CD4-positive, alpha-beta T cell (primary cell): Measurements from ENCODE around the gene SRP9. TPM values are rescaled to one million over a fixed set of nuclear protein-coding genes. Genes with fewer than 3 reads are reported as not detected.

ENCODE experiments used
- ATAC-seq: fragments of 200-7000 bp; cut with Tn5 transposase; one replicate; pipeline ENCODE4 v1.10.0; 2022; ENCODE audit warnings: mild to moderate bottlenecking; ENCODE audit not compliant: poor library complexity
- CTCF ChIA-PET: fragments of 350-600 bp; sonication (Branson Sonifier 250); formaldehyde crosslinking; loops from one replicate; lab custom pipeline; 2021; ENCODE audit warnings: antibody characterized with exemption, inconsistent platforms; lab: Charles Lee
- POLR2A ChIA-PET: fragments of 350-600 bp; sonication (Branson Sonifier 250); formaldehyde crosslinking; loops from one replicate; lab custom pipeline; 2021; ENCODE audit warnings: antibody characterized with exemption, inconsistent platforms; lab: Charles Lee
- DNase-seq, 14 experiments: peaks; one replicate each; pipeline ENCODE4 v3.0.0-alpha.2; 2013 to 2020; ENCODE audit warnings: mixed read lengths in 2 of 14
- H3K27ac ChIP-seq, 2 donors: one replicate each; pipeline versions ENCODE4 v1.5.1 to v1.7.0; 2013; ENCODE audit warnings: low read length in 2 of 2, low read depth in 1 of 2, mild to moderate bottlenecking in 1 of 2
- H3K27me3 ChIP-seq, 2 experiments: 1 replicate in 1 of 2; 2 replicates in 1 of 2; pipeline versions ENCODE4 v1.6.1 to v1.7.0; 2013; ENCODE audit warnings: low read length in 2 of 2, control low read depth in 1 of 2, mild to moderate bottlenecking in 1 of 2, moderate library complexity in 1 of 2; ENCODE audit not compliant: insufficient read depth in 2 of 2, control insufficient read depth in 1 of 2
- H3K36me3 ChIP-seq: one replicate; pipeline ENCODE4 v1.6.1; 2013; ENCODE audit warnings: low read length, control low read depth; ENCODE audit not compliant: insufficient read depth
- H3K4me1 ChIP-seq: one replicate; pipeline ENCODE4 v1.6.1; 2013; ENCODE audit warnings: low read length, control low read depth; ENCODE audit not compliant: insufficient read depth
- H3K4me3 ChIP-seq: one replicate; pipeline ENCODE4 v1.5.1; 2013; ENCODE audit warnings: mild to moderate bottlenecking, low read length, moderate library complexity
- H3K9me3 ChIP-seq, 2 experiments: 1 replicate in 1 of 2; 2 replicates in 1 of 2; pipeline versions ENCODE4 v1.6.1 to v1.7.0; 2013; ENCODE audit warnings: low read length in 2 of 2, mild to moderate bottlenecking in 2 of 2, control low read depth in 1 of 2, moderate library complexity in 1 of 2; ENCODE audit not compliant: control insufficient read depth in 1 of 2, insufficient read depth in 1 of 2
- H3K27ac Mint-ChIP-seq: one replicate; pipeline ENCODE4 v1.8.0; 2020; ENCODE audit warnings: mixed read lengths
- H3K27me3 Mint-ChIP-seq: one replicate; pipeline ENCODE4 v1.8.0; 2021; ENCODE audit warnings: mixed read lengths
- H3K36me3 Mint-ChIP-seq: one replicate; pipeline ENCODE4 v1.8.0; 2021; ENCODE audit warnings: low read depth, mixed read lengths
- H3K4me1 Mint-ChIP-seq: one replicate; pipeline ENCODE4 v1.8.0; 2021; ENCODE audit warnings: low read depth, mixed read lengths
- H3K4me3 Mint-ChIP-seq: one replicate; pipeline ENCODE4 v1.8.0; 2020; ENCODE audit warnings: mild to moderate bottlenecking, mixed read lengths
- H3K9me3 Mint-ChIP-seq: one replicate; pipeline ENCODE4 v1.8.0; 2020; ENCODE audit warnings: mixed read lengths
- intact Hi-C, 2 experiments: fragments of 100-400 bp; cut with DNase I in 1 of 2; cut with micrococcal nuclease in 1 of 2; formaldehyde crosslinking; loops; one replicate each; pipeline versions ENCODE4 v1.15.1 to v1.9.0; 2023 to 2025; cut with DNase I, micrococcal nuclease
- total RNA-seq, 174 experiments: library from RNA in 2 of 174; stranded (reverse) in 2 of 174; gene quantifications; one replicate each; pipeline ENCODE4 v1.2.3 and lab custom pipeline; 2021 to 2026
- TF ChIP-seq, protein P1 (sequence below): fragments of 200-600 bp; IDR thresholded peaks from one replicate; pipeline ENCODE4 v1.8.0; 2022; ENCODE audit warnings: antibody characterized with exemption, mild to moderate bottlenecking

The SRP9 gene
- total RNA-seq, 2 experiments from 2014 or later: 63.7 to 69.8 TPM

DNA sequence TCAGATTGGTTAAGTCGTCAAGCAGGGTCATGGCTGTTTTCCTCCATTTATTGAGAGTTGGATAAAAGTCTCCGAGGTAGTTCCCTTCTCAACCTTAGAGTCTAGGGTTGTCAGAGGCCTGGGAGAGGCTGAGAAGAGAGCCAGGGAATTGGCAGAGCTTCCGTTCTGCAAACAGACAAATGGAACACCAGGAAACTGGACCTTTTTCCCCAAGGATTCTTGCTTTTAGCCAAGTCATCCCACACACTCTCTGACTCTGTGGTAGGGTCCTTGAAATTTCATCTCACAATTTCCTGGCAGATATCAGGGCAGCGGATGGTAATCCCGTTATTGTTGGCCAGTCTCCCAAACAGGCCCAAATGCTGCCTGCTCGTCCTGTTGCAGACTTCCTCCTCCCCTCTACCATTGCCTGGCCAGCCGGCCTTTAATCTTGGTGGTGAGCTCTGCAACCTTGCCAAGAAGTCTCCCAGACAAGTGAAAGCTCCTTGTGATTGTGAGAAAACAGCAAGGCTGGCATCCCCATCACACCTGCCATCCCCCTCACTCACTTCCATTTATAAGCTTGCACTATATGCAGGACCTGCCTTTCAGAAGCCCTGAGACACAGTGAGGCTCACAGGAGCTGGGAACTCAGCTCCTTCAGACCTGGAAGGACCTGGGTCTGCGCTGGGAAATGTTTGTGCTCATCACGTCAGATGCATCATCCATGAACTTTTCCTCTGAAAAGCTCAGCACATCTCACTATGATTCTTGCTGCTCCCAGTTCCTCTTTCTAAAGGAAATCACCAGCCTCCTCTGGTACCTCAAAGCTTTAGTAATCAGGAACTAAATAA is 13.7 kb upstream of the SRP9 start:
- Mint-ChIP-seq H3K27ac (no peak overlapping the region), H3K36me3 (no peaks in the 10 kb centered on the region), H3K9me3 (no peaks in the 10 kb centered on the region), H3K27me3 (peaks cover 7% of the 10 kb centered on the region), H3K4me3 (no peak overlapping the region), H3K4me1 (no peaks in the 10 kb centered on the region)
- DNase-seq: no peak
- Histone ChIP-seq H3K4me3 (no peak overlapping the region), H3K27me3 (peaks cover 4 to 6% of the 10 kb centered on the region in 2 experiments), H3K36me3 (no peaks in the 10 kb centered on the region), H3K4me1 (no peaks in the 10 kb centered on the region), H3K27ac (no peak overlapping the region), H3K9me3 (no peaks in the 10 kb centered on the region)
- intact Hi-C loops: no loop called here
- TF ChIP-seq, protein P1, sequence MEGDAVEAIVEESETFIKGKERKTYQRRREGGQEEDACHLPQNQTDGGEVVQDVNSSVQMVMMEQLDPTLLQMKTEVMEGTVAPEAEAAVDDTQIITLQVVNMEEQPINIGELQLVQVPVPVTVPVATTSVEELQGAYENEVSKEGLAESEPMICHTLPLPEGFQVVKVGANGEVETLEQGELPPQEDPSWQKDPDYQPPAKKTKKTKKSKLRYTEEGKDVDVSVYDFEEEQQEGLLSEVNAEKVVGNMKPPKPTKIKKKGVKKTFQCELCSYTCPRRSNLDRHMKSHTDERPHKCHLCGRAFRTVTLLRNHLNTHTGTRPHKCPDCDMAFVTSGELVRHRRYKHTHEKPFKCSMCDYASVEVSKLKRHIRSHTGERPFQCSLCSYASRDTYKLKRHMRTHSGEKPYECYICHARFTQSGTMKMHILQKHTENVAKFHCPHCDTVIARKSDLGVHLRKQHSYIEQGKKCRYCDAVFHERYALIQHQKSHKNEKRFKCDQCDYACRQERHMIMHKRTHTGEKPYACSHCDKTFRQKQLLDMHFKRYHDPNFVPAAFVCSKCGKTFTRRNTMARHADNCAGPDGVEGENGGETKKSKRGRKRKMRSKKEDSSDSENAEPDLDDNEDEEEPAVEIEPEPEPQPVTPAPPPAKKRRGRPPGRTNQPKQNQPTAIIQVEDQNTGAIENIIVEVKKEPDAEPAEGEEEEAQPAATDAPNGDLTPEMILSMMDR: no peak
- ChIA-PET CTCF (interaction anchor here (2.1 kb wide), 1 partner anchor 13 kb away, joined by 6 read pairs; the partner anchor contains the start of gene SRP9), POLR2A (interaction anchor here (1.3 kb wide), 1 partner anchor 14 kb away, joined by 4 read pairs; the partner anchor contains the start of gene SRP9)
- no peak for ATAC-seq

DNA sequence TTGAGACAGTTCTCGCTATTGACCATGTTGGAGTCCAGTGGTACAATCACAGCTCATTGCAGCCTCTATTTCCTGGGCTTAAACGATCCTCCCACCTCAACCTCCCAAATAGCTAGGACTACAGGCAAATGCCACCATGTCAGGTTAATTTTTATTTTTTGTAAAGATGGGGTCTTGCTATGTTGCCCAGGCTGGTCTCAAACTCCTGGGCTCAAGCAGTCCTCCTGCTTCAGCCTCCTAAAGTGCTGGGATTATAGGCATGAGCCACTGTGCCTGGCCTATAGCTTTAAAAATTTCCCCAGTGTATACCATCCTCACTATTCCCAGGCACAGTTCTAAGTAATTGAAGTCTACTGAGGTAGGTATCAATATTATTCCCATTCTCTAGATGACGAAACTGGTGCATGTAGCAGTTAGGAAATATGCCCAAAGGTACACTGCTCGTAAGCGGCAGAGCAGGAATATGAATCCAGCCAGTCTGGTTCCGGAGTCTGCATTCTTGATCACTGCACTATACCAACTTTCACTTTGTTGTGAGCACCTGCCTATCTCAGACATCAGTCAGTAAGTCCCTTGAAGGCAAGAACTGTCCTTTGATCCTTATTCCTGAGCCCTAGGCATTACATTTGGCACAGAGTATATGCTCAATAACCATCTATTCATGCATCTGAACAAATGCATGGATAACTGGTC is 11.5 kb upstream of the SRP9 start:
- Histone ChIP-seq H3K9me3 (no peaks in the 10 kb centered on the region), H3K27me3 (peaks cover 4 to 6% of the 10 kb centered on the region in 2 experiments), H3K4me3 (no peak overlapping the region), H3K4me1 (no peaks in the 10 kb centered on the region), H3K36me3 (no peaks in the 10 kb centered on the region), H3K27ac (no peak overlapping the region)
- peaks cover 7% of the 10 kb centered on the region for H3K27me3 Mint-ChIP-seq
- intact Hi-C loops: no loop called here
- no peaks in the 10 kb centered on the region for H3K36me3 Mint-ChIP-seq
- CTCF ChIA-PET: no interaction called here
- TF ChIP-seq, protein P1: no peak
- no peak for ATAC-seq
- H3K4me3 Mint-ChIP-seq: no peak overlapping the region
- H3K9me3 Mint-ChIP-seq: no peaks in the 10 kb centered on the region
- H3K27ac Mint-ChIP-seq: no peak overlapping the region
- no peaks in the 10 kb centered on the region for H3K4me1 Mint-ChIP-seq
- POLR2A ChIA-PET: interaction anchor here (1.2 to 1.8 kb wide), 2 partner anchors 12 kb away, joined by 5 to 13 read pairs; partner anchors contain the start of gene SRP9
- no peak for DNase-seq

DNA sequence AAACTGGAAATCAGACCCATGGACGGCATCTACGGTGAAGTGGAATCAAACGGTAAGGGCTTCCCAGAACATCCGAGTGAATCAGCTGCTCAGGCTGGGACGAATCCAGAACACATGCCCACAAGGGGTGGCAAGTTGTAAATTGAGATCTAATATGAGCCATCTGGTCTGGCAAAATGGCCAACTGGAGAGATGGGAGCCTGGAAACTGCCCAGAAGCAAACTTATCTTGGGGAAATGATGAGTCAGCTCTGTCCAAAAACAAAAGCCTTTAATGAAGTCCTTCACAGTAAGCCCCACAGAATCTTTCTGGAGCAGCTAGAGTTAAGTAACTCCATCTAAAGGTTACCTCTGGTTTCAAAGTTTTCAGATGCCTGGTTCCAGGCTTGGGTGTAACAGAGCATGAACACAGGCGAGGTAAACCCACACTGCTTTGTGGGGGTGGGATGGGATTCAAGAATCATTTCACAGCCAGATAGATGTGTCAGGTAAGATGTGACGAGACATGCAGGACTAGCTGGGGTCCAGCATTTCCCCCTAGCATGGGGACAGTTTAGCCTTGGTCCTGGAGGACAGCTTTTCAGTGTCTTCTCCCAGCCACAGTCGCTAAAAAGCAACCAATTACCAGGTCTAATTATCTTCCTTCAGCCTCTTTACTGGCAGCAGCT is 10.5 kb upstream of the SRP9 start:
- Histone ChIP-seq H3K4me1 (no peaks in the 10 kb centered on the region), H3K36me3 (no peaks in the 10 kb centered on the region), H3K9me3 (no peaks in the 10 kb centered on the region), H3K4me3 (no peak overlapping the region), H3K27ac (no peak overlapping the region), H3K27me3 (peaks cover 1 to 4% of the 10 kb centered on the region in 2 experiments)
- Mint-ChIP-seq H3K9me3 (no peaks in the 10 kb centered on the region), H3K27me3 (peaks cover 3% of the 10 kb centered on the region), H3K4me3 (no peak overlapping the region), H3K4me1 (no peaks in the 10 kb centered on the region), H3K36me3 (no peaks in the 10 kb centered on the region), H3K27ac (no peak overlapping the region)
- ChIA-PET POLR2A (interaction anchor here (1.8 kb wide), 1 partner anchor 11 kb away, joined by 13 read pairs; the partner anchor contains the start of gene SRP9), CTCF (no interaction called here)
- intact Hi-C loops: no loop called here
- ATAC-seq (no peak), DNase-seq (no peak)
- TF ChIP-seq, protein P1: no peak
